ENCODE measurements around the gene AGPAT2. TPM values are rescaled to one million over a fixed set of nuclear protein-coding genes. Genes with fewer than 3 reads are reported as not detected.
A peak's percentile ranks its signal among the peaks of the same experiment; 100 is the strongest.

AGPAT2 gene
- total RNA-seq, 1 experiment from 2014 or later: 77.9 TPM

- no TSS peak for BruUV-seq (replicated peaks)
- no peak for ATAC-seq
- H3K4me1 ChIP-seq (ENCODE audit: control insufficient read depth, insufficient read depth, low read length): peaks cover 20% of the 10 kb centered on the region; the same call in 1 of the 2 replicates
- H3K36me3 ChIP-seq (ENCODE audit: control insufficient read depth, insufficient read depth, low read length): no peaks in the 10 kb centered on the region
- no peaks in the 10 kb centered on the region for H3K9me3 ChIP-seq (ENCODE audit: control insufficient read depth, insufficient read depth, low read depth, low read length)
- H3K27ac ChIP-seq (ENCODE audit: low read length): no peak overlapping the region
- H3K27me3 ChIP-seq (ENCODE audit: control insufficient read depth, insufficient read depth, low read length): no peaks in the 10 kb centered on the region
- intact Hi-C loops (cut with micrococcal nuclease; ENCODE audit: unreplicated experiment): no loop called here
- CTCF ChIA-PET: no interaction called here
- POLR2A ChIA-PET: no interaction called here
- TF ChIP-seq SIN3A (IDR thresholded peaks at IDR 0.05; ENCODE audit: borderline replicate concordance, insufficient read depth, low read depth, low read length): no peak
- no peak for DNase-seq (ENCODE audit: low read depth, low spot score)
- in situ Hi-C loops (cut with HindIII; ENCODE audit: low pct_unique_long_range_greater_than_20kb, low sequenced_read_pairs): no loop called here
- H3K4me3 ChIP-seq (ENCODE audit: low read depth in 2 of 2, low read length in 2 of 2): peak overlapping the region in 1 of 2 experiments; percentile 65; a peak in 1 of 4 replicates
Observed at GRCh38 chr9:136685216-136685615, 2.0 kb downstream of the AGPAT2 start.

- ATAC-seq (no peak), DNase-seq (ENCODE audit: low read depth, low spot score) (no peak)
- Histone ChIP-seq H3K36me3 (ENCODE audit: control insufficient read depth, insufficient read depth, low read length) (no peaks in the 10 kb centered on the region), H3K4me3 (ENCODE audit: low read depth in 2 of 2, low read length in 2 of 2) (no peak overlapping the region), H3K4me1 (ENCODE audit: control insufficient read depth, insufficient read depth, low read length) (peaks cover 20% of the 10 kb centered on the region; the same call in 1 of the 2 replicates), H3K27me3 (ENCODE audit: control insufficient read depth, insufficient read depth, low read length) (no peaks in the 10 kb centered on the region), H3K9me3 (ENCODE audit: control insufficient read depth, insufficient read depth, low read depth, low read length) (no peaks in the 10 kb centered on the region), H3K27ac (ENCODE audit: low read length) (no peak overlapping the region)
- no TSS peak for BruUV-seq (replicated peaks)
- in situ Hi-C loops (cut with HindIII; ENCODE audit: low pct_unique_long_range_greater_than_20kb, low sequenced_read_pairs): no loop called here
- TF ChIP-seq CTCF (IDR thresholded peaks at IDR 0.05) (no peak), SIN3A (IDR thresholded peaks at IDR 0.05; ENCODE audit: borderline replicate concordance, insufficient read depth, low read depth, low read length) (no peak), TCF7L2 (IDR thresholded peaks at IDR 0.05; ENCODE audit: low read depth, low read length) (no peak), REST (IDR thresholded peaks at IDR 0.05; ENCODE audit: insufficient read depth in 1 of 2, low read depth in 2 of 2, low read length in 1 of 2) (no peak), POLR2AphosphoS5 (IDR thresholded peaks at IDR 0.05; ENCODE audit: low read depth, low read length) (no peak)
- ChIA-PET POLR2A (no interaction called here), CTCF (no interaction called here)
- intact Hi-C loops (cut with micrococcal nuclease; ENCODE audit: unreplicated experiment): no loop called here
Observed at GRCh38 chr9:136684799-136685198, 2.5 kb downstream of the AGPAT2 start.

- ChIA-PET POLR2A (interaction anchor here (0.6 kb wide), 1 partner anchor 9 kb away, joined by 11 read pairs; no protein-coding TSS in a partner anchor), CTCF (no interaction called here)
- TSS peak; percentile 49 for BruUV-seq (replicated peaks)
- H3K4me3 ChIP-seq (ENCODE audit: low read depth in 2 of 2, low read length in 2 of 2): no peak overlapping the region
- in situ Hi-C loops (cut with HindIII; ENCODE audit: low pct_unique_long_range_greater_than_20kb, low sequenced_read_pairs): no loop called here
- H3K27me3 ChIP-seq (ENCODE audit: control insufficient read depth, insufficient read depth, low read length): no peaks in the 10 kb centered on the region
- no peaks in the 10 kb centered on the region for H3K36me3 ChIP-seq (ENCODE audit: control insufficient read depth, insufficient read depth, low read length)
- TF ChIP-seq TCF7L2 (IDR thresholded peaks at IDR 0.05; ENCODE audit: low read depth, low read length) (no peak), SIN3A (IDR thresholded peaks at IDR 0.05; ENCODE audit: borderline replicate concordance, insufficient read depth, low read depth, low read length) (no peak), POLR2AphosphoS5 (IDR thresholded peaks at IDR 0.05; ENCODE audit: low read depth, low read length) (no peak), REST (IDR thresholded peaks at IDR 0.05; ENCODE audit: insufficient read depth in 1 of 2, low read depth in 2 of 2, low read length in 1 of 2) (no peak), CTCF (IDR thresholded peaks at IDR 0.05) (no peak)
- ATAC-seq: no peak
- H3K27ac ChIP-seq (ENCODE audit: low read length): no peak overlapping the region
- no peak for DNase-seq (ENCODE audit: low read depth, low spot score)
- no peaks in the 10 kb centered on the region for H3K9me3 ChIP-seq (ENCODE audit: control insufficient read depth, insufficient read depth, low read depth, low read length)
- intact Hi-C loops (cut with micrococcal nuclease; ENCODE audit: unreplicated experiment): no loop called here
- H3K4me1 ChIP-seq (ENCODE audit: control insufficient read depth, insufficient read depth, low read length): peaks cover 20% of the 10 kb centered on the region; the same call in 1 of the 2 replicates
Observed at GRCh38 chr9:136684339-136684738, 2.9 kb downstream of the AGPAT2 start.
